ENCODE results near the gene IFNAR1. TPM values are rescaled to one million over a fixed set of nuclear protein-coding genes. Genes with fewer than 3 reads are reported as not detected.

Gene IFNAR1
- total and polyA plus RNA-seq, 2 of the 4 experiments (the other 2 are of a cell fraction) = 7.8 to 9.9 TPM

- Histone ChIP-seq H3K4ac (ENCODE audit: low read depth, low read length) (no peak overlapping the region), H2AK5ac (ENCODE audit: low read depth, low read length) (no peak overlapping the region), H4K20me1 (ENCODE audit: insufficient read depth, low read length) (peaks cover 8% of the 10 kb centered on the region), H3K4me1 (ENCODE audit: control insufficient read depth, insufficient read depth, low read length) (no peaks in the 10 kb centered on the region), H2BK20ac (ENCODE audit: low read depth, low read length) (no peak overlapping the region), H2BK120ac (ENCODE audit: low read depth, low read length) (no peak overlapping the region), H3K14ac (replicated peaks; ENCODE audit: low read depth, low read length) (no peak overlapping the region), H3K23ac (ENCODE audit: low read depth, low read length) (no peak overlapping the region), H3K27me3 (ENCODE audit: control insufficient read depth, insufficient read depth, low read length) (no peaks in the 10 kb centered on the region), H3K4me2 (ENCODE audit: low read depth, low read length) (no peak overlapping the region), H3K79me1 (ENCODE audit: low read depth in 1 of 2, low read length in 2 of 2) (peaks cover 36 to 39% of the 10 kb centered on the region in 2 experiments), H4K5ac (ENCODE audit: low read depth, low read length) (no peak overlapping the region), H3K9me3 (ENCODE audit: control insufficient read depth, insufficient read depth, low read length) (0 out of 2 replicates have a peak, but pooled peaks cover 2% of the 10 kb centered on the region), H2BK15ac (ENCODE audit: low read depth, low read length) (no peak overlapping the region), H4K8ac (ENCODE audit: low read depth in 2 of 2, low read length in 2 of 2) (no peak overlapping the region), H4K91ac (ENCODE audit: insufficient read depth, low read depth, low read length) (no peak overlapping the region), H3K4me3 (ENCODE audit: insufficient read depth, low read depth, low read length) (no peak overlapping the region), H3K9me1 (ENCODE audit: insufficient read depth, low read length) (peaks cover 8% of the 10 kb centered on the region; the same call in 1 of the 2 replicates), H3K56ac (ENCODE audit: extremely low read depth, insufficient read depth, low read length) (no peak overlapping the region), H3K18ac (ENCODE audit: low read depth, low read length) (no peak overlapping the region), H3K36me3 (ENCODE audit: control insufficient read depth, insufficient read depth, low read length) (peaks cover 12% of the 10 kb centered on the region), H2BK5ac (ENCODE audit: low read depth, low read length, poor library complexity, severe bottlenecking) (no peak overlapping the region), H3K9ac (ENCODE audit: low read depth, low read length) (no peak overlapping the region), H2AFZ (replicated peaks; ENCODE audit: low read length, poor library complexity) (no peak overlapping the region), H3K27ac (ENCODE audit: insufficient read depth, low read length) (no peak overlapping the region), H2AK9ac (replicated peaks; ENCODE audit: low read depth, low read length, poor library complexity) (no peak overlapping the region)
- dilution Hi-C loops (cut with HindIII; ENCODE audit: low sequenced_read_pairs, unreplicated experiment) = no loop called here
- CTCF ChIA-PET = no interaction called here
- POLR2A ChIA-PET (ENCODE audit: unreplicated experiment) = no interaction called here
- DNase-seq (no peak), ATAC-seq (ENCODE audit: low read depth) (no peak)
- in situ Hi-C loops (cut with MboI; ENCODE audit: low sequenced_read_pairs) = no loop called here
- intact Hi-C loops (cut with micrococcal nuclease) = no loop called here
- no TSS peak for BruUV-seq (replicated peaks)
- TF ChIP-seq MXI1 (IDR thresholded peaks at IDR 0.05; ENCODE audit: borderline replicate concordance, low read depth, low read length) = no peak
- no peak for TF ChIP-seq CTCF (conservative IDR thresholded peaks at IDR 0.05; ENCODE audit: low read depth, low read length)
- no peak for TF ChIP-seq USF2 (IDR thresholded peaks at IDR 0.05; ENCODE audit: low read depth, low read length)
- TF ChIP-seq BHLHE40 (IDR thresholded peaks at IDR 0.05; ENCODE audit: low read depth, low read length) = no peak
- TF ChIP-seq RAD21 (IDR thresholded peaks at IDR 0.05; ENCODE audit: low read length) = no peak
- no peak for TF ChIP-seq RFX5 (IDR thresholded peaks at IDR 0.05; ENCODE audit: low read depth, low read length)
- no peak for TF ChIP-seq MAFK (IDR thresholded peaks at IDR 0.05; ENCODE audit: low read depth, low read length)
- WGBS, 2 experiments (ENCODE audit: extremely low coverage in 2 of 2, insufficient read length in 1 of 2) = no CpG with 5 or more reads among the region's 4 CpGs
Measured at GRCh38 chr21:33334191-33334590, 9.4 kb downstream of the IFNAR1 start.

Data from IMR-90 (cell line).